Measurements from ENCODE around the gene KIFC3. TPM values are rescaled to one million over a fixed set of nuclear protein-coding genes. Genes with fewer than 3 reads are reported as not detected.
"Not testable (repeated sequence)": the region's sequence is repeated elsewhere in the genome, so short reads cannot be mapped to it uniquely, and the experiment has no call there.

The KIFC3 gene
- total and polyA plus RNA-seq, 7 experiments from 2014 or later = 0.73 to 9.2 (median 1.6) TPM; not detected in 3

DNA sequence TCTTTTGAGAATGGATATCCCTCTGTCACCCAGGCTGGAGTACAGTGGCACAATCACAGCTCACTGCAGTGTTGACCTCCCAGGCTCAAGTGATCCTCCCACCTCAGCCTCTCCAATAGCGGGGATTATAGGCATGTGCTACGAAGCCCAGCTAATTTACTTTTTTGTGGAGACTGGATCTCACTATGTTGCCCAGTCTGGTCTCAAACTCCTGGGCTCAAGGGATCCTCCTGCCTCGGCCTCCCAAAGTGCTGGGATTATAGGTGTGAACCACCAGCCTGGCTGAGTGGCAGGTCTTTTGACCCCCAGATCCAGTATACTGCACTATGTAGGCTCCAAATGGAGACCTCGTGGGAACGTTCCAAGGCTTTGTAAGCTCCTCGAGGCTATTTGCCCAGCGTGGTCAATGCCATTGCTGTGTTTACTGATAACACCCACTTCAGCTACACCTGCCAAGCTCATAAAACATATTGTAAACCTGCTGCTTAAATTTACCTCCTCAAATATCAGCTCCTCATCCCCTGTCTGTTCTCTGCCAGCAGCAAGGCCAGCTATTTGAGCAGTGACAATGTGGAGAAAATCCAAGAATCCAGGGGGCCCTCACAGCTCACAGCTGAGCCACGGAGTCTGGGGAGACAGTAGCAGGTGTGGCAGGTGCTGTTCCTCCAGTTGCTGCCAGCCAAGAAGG lies 16.2 kb upstream of the KIFC3 start:
- Mint-ChIP-seq H3K27ac (no peak overlapping the region), H3K27me3 (peaks cover 0 to 18% (median 7%) of the 10 kb centered on the region in 5 donors), H3K4me1 (peaks cover 0 to 12% (median 0%) of the 10 kb centered on the region in 7 donors), H3K36me3 (no peaks in the 10 kb centered on the region), H3K9me3 (peaks cover 0 to 2% (median 0%) of the 10 kb centered on the region in 11 donors), H3K4me3 (no peak overlapping the region)
- Histone ChIP-seq H3K27ac (ENCODE audit: low read depth, low read length) (no peak overlapping the region), H3K4me3 (ENCODE audit: low read length) (no peak overlapping the region), H3K27me3 (ENCODE audit: control insufficient read depth in 2 of 2, insufficient read depth in 2 of 2, low read length in 2 of 2) (no peaks in the 10 kb centered on the region), H3K4me1 (ENCODE audit: control insufficient read depth in 2 of 2, insufficient read depth in 2 of 2, low read length in 2 of 2) (peaks cover 0 to 19% of the 10 kb centered on the region in 2 donors), H3K36me3 (ENCODE audit: control insufficient read depth in 2 of 3, insufficient read depth in 3 of 3, low read length in 3 of 3) (no peaks in the 10 kb centered on the region), H3K9me3 (ENCODE audit: control insufficient read depth in 2 of 3, low read length in 3 of 3) (no peaks in the 10 kb centered on the region)
- intact Hi-C loops (cut with micrococcal nuclease) = no loop called here
- ATAC-seq = no peak
- no peak for DNase-seq
- ChIA-PET CTCF (interaction anchor here (1.4 kb wide), 1 partner anchor 32 kb away, joined by 3 read pairs; no protein-coding TSS in a partner anchor), POLR2A (no interaction called here)

DNA sequence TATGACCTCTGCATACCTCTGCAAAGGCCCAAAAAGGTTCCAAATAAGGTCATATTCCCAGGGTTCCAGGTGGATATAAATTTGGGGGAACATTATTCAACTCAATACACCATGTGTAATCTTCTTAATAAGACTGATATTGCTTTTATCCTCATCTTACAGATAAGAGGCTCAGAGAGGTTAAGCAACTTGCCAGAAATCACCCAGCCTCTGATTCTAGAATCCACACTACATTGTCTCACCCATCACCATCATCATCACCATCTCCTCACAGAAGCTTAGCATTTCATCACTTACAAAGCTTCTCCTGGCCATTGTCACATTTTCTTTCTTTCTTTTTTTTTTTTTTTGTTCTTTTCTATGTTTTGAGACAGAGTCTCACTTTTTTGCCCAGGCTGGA lies 15.4 kb upstream of the KIFC3 start:
- POLR2A ChIA-PET = no interaction called here
- Histone ChIP-seq H3K36me3 (ENCODE audit: control insufficient read depth in 2 of 3, insufficient read depth in 3 of 3, low read length in 3 of 3) (no peaks in the 10 kb centered on the region), H3K27me3 (ENCODE audit: control insufficient read depth in 2 of 2, insufficient read depth in 2 of 2, low read length in 2 of 2) (no peaks in the 10 kb centered on the region), H3K27ac (ENCODE audit: low read depth, low read length) (no peak overlapping the region), H3K4me1 (ENCODE audit: control insufficient read depth in 2 of 2, insufficient read depth in 2 of 2, low read length in 2 of 2) (peaks cover 0 to 19% of the 10 kb centered on the region in 2 donors), H3K4me3 (ENCODE audit: low read length) (no peak overlapping the region), H3K9me3 (ENCODE audit: control insufficient read depth in 2 of 3, low read length in 3 of 3) (no peaks in the 10 kb centered on the region)
- H3K27me3 Mint-ChIP-seq = peaks cover 0 to 15% (median 7%) of the 10 kb centered on the region in 5 donors
- H3K4me1 Mint-ChIP-seq = peaks cover 0 to 12% (median 0%) of the 10 kb centered on the region in 7 donors
- intact Hi-C loops (cut with micrococcal nuclease) = no loop called here
- DNase-seq = no peak
- H3K4me3 Mint-ChIP-seq = no peak overlapping the region
- no peaks in the 10 kb centered on the region for H3K36me3 Mint-ChIP-seq
- CTCF ChIA-PET = interaction anchor here (1.4 kb wide), 1 partner anchor 33 kb away, joined by 3 read pairs; no protein-coding TSS in a partner anchor
- H3K9me3 Mint-ChIP-seq = peaks cover 0 to 1% (median 0%) of the 10 kb centered on the region in 11 donors
- H3K27ac Mint-ChIP-seq = no peak overlapping the region
- no peak for ATAC-seq

- Histone ChIP-seq H3K27ac (ENCODE audit: low read depth, low read length) (no peak overlapping the region), H3K4me1 (ENCODE audit: control insufficient read depth in 2 of 2, insufficient read depth in 2 of 2, low read length in 2 of 2) (peaks cover 0 to 19% of the 10 kb centered on the region in 2 donors), H3K9me3 (ENCODE audit: control insufficient read depth in 2 of 3, low read length in 3 of 3) (no peaks in the 10 kb centered on the region), H3K27me3 (ENCODE audit: control insufficient read depth in 2 of 2, insufficient read depth in 2 of 2, low read length in 2 of 2) (no peaks in the 10 kb centered on the region), H3K4me3 (ENCODE audit: low read length) (no peak overlapping the region), H3K36me3 (ENCODE audit: control insufficient read depth in 2 of 3, insufficient read depth in 3 of 3, low read length in 3 of 3) (no peaks in the 10 kb centered on the region)
- peaks cover 0 to 14% (median under 1%) of the 10 kb centered on the region in 7 donors for H3K4me1 Mint-ChIP-seq
- peaks cover 0 to 2% (median 0%) of the 10 kb centered on the region in 5 donors for H3K36me3 Mint-ChIP-seq
- peak; percentile 87 for ATAC-seq
- intact Hi-C loops (cut with micrococcal nuclease) = no loop called here
- peak overlapping the region in 1 of 9 donors; percentile 29 for H3K27ac Mint-ChIP-seq
- H3K27me3 Mint-ChIP-seq = peaks cover 3 to 17% (median 9%) of the 10 kb centered on the region in 5 donors
- ChIA-PET POLR2A (no interaction called here), CTCF (interaction anchor here (0.6 to 0.9 kb wide), 2 partner anchors 13 to 1863 kb away, joined by 3 to 5 read pairs; partner anchors contain the start of gene KIFC3)
- H3K4me3 Mint-ChIP-seq = no peak overlapping the region
- DNase-seq = peak in 1 of 9 donors; percentile 42
- H3K9me3 Mint-ChIP-seq = peaks cover 0 to 1% (median 0%) of the 10 kb centered on the region in 11 donors
Observed at GRCh38 chr16:57815987-57816745, 13.9 kb upstream of the KIFC3 start.

DNA sequence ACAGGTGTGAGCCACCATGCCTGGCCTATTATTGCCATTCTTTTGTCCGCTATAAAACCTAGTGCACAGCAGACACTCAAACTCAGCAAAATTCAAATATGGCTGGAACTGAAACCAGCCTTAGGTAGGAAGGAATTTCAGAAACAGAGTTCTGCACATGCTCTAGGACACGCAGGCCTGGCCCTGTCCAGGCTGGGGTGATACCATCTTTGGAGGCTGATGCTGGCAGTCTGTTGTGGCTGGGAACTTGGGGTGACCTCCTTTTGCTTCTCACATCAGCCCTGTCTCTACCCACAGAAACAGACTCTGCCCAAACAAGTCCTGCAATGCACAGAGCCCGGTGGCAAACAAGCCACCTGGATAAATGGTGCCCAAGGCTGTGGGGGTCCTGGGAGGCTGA lies 12.6 kb upstream of the KIFC3 start:
- Mint-ChIP-seq H3K27ac (no peak overlapping the region), H3K27me3 (peaks cover 2 to 22% (median 15%) of the 10 kb centered on the region in 5 donors), H3K9me3 (peaks cover 0 to 1% (median 0%) of the 10 kb centered on the region in 11 donors), H3K36me3 (peaks cover 0 to 4% (median 0%) of the 10 kb centered on the region in 5 donors), H3K4me3 (no peak overlapping the region), H3K4me1 (peaks cover 0 to 27% (median 10%) of the 10 kb centered on the region in 7 donors)
- no peak for ATAC-seq
- Histone ChIP-seq H3K4me1 (ENCODE audit: control insufficient read depth in 2 of 2, insufficient read depth in 2 of 2, low read length in 2 of 2) (peaks cover 0 to 31% of the 10 kb centered on the region in 2 donors), H3K27ac (ENCODE audit: low read depth, low read length) (no peak overlapping the region), H3K27me3 (ENCODE audit: control insufficient read depth in 2 of 2, insufficient read depth in 2 of 2, low read length in 2 of 2) (no peaks in the 10 kb centered on the region), H3K36me3 (ENCODE audit: control insufficient read depth in 2 of 3, insufficient read depth in 3 of 3, low read length in 3 of 3) (no peaks in the 10 kb centered on the region), H3K4me3 (ENCODE audit: low read length) (no peak overlapping the region), H3K9me3 (ENCODE audit: control insufficient read depth in 2 of 3, low read length in 3 of 3) (no peaks in the 10 kb centered on the region)
- no peak for DNase-seq
- intact Hi-C loops (cut with micrococcal nuclease) = loop anchor here in 1 of 2 donors (5.0 kb wide), 2 partner anchors 278 to 312 kb away; partner anchors contain the start of genes CCDC102A and CFAP20
- ChIA-PET POLR2A (no interaction called here), CTCF (no interaction called here)

- Mint-ChIP-seq H3K4me1 (peaks cover 3 to 37% (median 12%) of the 10 kb centered on the region in 7 donors), H3K36me3 (peaks cover 0 to 4% (median 0%) of the 10 kb centered on the region in 5 donors), H3K4me3 (no peak overlapping the region), H3K27me3 (peaks cover 4 to 31% (median 17%) of the 10 kb centered on the region in 5 donors), H3K9me3 (peaks cover 0 to 1% (median 0%) of the 10 kb centered on the region in 11 donors), H3K27ac (no peak overlapping the region)
- ChIA-PET POLR2A (no interaction called here), CTCF (no interaction called here)
- DNase-seq (no peak), ATAC-seq (no peak)
- no peaks in the 10 kb centered on the region for H3K36me3 ChIP-seq (ENCODE audit: control insufficient read depth in 2 of 3, insufficient read depth in 3 of 3, low read length in 3 of 3)
- no peaks in the 10 kb centered on the region for H3K9me3 ChIP-seq (ENCODE audit: control insufficient read depth in 2 of 3, low read length in 3 of 3)
- no peaks in the 10 kb centered on the region for H3K27me3 ChIP-seq (ENCODE audit: control insufficient read depth in 2 of 2, insufficient read depth in 2 of 2, low read length in 2 of 2)
- peaks cover 2 to 46% of the 10 kb centered on the region in 2 donors for H3K4me1 ChIP-seq (ENCODE audit: control insufficient read depth in 2 of 2, insufficient read depth in 2 of 2, low read length in 2 of 2)
- H3K4me3 ChIP-seq (ENCODE audit: low read length) = no peak overlapping the region
- intact Hi-C loops (cut with micrococcal nuclease) = loop anchor here in 1 of 2 donors (5.0 kb wide), 2 partner anchors 276 to 314 kb away; partner anchors contain the start of genes CCDC102A and CFAP20
- no peak overlapping the region for H3K27ac ChIP-seq (ENCODE audit: low read depth, low read length)
Observed at GRCh38 chr16:57813466-57813865, 11.2 kb upstream of the KIFC3 start.

DNA sequence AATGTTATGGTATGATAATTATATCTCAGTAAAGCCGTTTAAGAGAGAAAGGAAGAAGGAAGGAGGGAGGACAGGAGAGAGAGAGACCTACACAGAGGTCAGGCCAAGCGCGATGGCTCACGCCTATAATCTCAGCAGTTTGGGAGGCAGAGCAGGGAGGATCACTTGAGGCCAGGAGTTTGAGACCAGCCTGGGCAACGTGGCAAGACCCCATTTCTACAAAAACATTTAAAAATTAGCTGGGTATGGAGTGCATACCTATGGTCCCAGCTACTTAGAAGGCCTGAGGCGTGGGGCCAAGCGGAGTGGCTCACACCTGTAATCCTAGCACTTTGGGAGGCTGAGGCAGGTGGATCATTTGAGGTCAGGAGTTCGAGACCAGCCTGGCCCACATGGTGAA lies 9.0 kb upstream of the KIFC3 start:
- peaks cover 8 to 36% (median 17%) of the 10 kb centered on the region in 7 donors for H3K4me1 Mint-ChIP-seq
- intact Hi-C loops (cut with micrococcal nuclease) = loop anchor here in 1 of 2 donors (2.0 to 5.0 kb wide), 3 partner anchors 55 to 316 kb away; partner anchors contain the start of genes CCDC102A and CFAP20
- ATAC-seq; H3K36me3 Mint-ChIP-seq; POLR2A ChIA-PET; H3K4me3 Mint-ChIP-seq; H3K27me3 ChIP-seq (ENCODE audit: control insufficient read depth in 2 of 2, insufficient read depth in 2 of 2, low read length in 2 of 2); H3K4me3 ChIP-seq (ENCODE audit: low read length); H3K9me3 ChIP-seq (ENCODE audit: control insufficient read depth in 2 of 3, low read length in 3 of 3); H3K27ac ChIP-seq (ENCODE audit: low read depth, low read length); CTCF ChIA-PET; H3K9me3 Mint-ChIP-seq; DNase-seq; H3K36me3 ChIP-seq (ENCODE audit: control insufficient read depth in 2 of 3, insufficient read depth in 3 of 3, low read length in 3 of 3): not testable (repeated sequence)
- peak overlapping the region in 2 of 9 donors; percentile 21 to 48 for H3K27ac Mint-ChIP-seq
- H3K4me1 ChIP-seq (ENCODE audit: control insufficient read depth in 2 of 2, insufficient read depth in 2 of 2, low read length in 2 of 2) = peaks cover 8 to 48% of the 10 kb centered on the region in 2 donors
- H3K27me3 Mint-ChIP-seq = peaks cover 19 to 40% (median 21%) of the 10 kb centered on the region in 5 donors
